ENCODE results near the gene SPPL3. TPM values are rescaled to one million over a fixed set of nuclear protein-coding genes. Genes with fewer than 3 reads are reported as not detected.

Gene SPPL3
- polyA plus RNA-seq, 1 of the 3 experiments (the other 2 are of a cell fraction), result 18.8 TPM

DNA sequence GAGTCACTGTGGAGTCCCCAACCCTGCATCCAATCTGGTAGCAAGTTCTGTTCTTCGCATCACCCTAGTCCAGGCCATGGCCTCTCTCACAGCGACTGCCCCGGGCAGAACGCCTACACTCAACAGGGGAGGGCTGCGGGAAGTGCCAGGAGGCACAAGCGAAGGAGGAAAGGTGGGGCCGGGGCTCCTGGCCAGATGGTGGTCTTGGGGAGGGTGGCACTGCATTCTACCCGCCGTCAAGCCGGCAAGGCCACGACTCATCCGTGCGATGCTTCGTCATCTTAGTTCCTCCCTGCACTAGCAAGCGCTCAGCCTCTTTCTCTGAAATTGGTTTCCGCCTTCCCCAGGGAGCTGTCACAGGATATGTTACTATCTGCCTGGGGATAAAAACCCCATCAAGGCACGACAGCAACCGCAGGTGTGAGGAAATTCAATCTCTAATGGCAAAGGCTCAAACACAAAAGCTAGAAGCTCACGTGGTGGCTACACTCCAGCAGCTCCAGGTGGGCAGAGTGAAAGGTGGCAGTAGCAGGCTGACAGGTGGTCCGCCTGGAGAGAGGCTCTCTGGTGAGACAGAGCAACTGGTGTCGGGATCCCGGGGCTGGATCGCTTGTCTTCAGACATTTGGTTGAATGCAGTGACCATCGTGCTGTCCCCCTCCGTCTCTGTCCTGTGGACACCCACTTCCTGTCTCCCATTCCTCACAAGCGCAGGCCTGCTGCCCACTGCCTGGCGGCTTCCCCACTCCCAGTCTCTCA is 144.4 kb downstream of the SPPL3 start:
- no peak overlapping the region for H3K4me2 ChIP-seq
- WGBS (ENCODE audit: low lambda C conversion rate), result 91% methylated on average over 25 of the region's 27 CpGs
- 0 out of 2 replicates have a peak, but pooled peaks cover 2% of the 10 kb centered on the region for H3K9me3 ChIP-seq
- H3K27me3 ChIP-seq (ENCODE audit: insufficient read depth), result no peaks in the 10 kb centered on the region
- peaks cover 5 to 36% of the 10 kb centered on the region in 2 experiments for H3K36me3 ChIP-seq (replicated peaks in 1 of 2; ENCODE audit: control insufficient read depth in 1 of 2, insufficient read depth in 2 of 2, low read length in 1 of 2)
- ChIA-PET POLR2A (no interaction called here), CTCF (interaction anchor here (0.8 to 1.5 kb wide), 2 partner anchors 110 to 212 kb away, joined by 3 read pairs; no protein-coding TSS in a partner anchor)
- no peak for DNase-seq
- H3F3A ChIP-seq (replicated peaks; ENCODE audit: insufficient read depth), result no peaks in the 10 kb centered on the region
- TF ChIP-seq RAD21 (IDR thresholded peaks at IDR 0.05; ENCODE audit: low read length) (no peak), TEAD4 (IDR thresholded peaks at IDR 0.05; ENCODE audit: borderline replicate concordance, insufficient read depth) (no peak), ELF1 (IDR thresholded peaks at IDR 0.05) (no peak), POLR2AphosphoS5 (IDR thresholded peaks at IDR 0.05; ENCODE audit: low read depth, low read length) (no peak)
- H3K9ac ChIP-seq, result no peak overlapping the region
- no peaks in the 10 kb centered on the region for H3K9me2 ChIP-seq
- H3K79me2 ChIP-seq (ENCODE audit: insufficient read depth), result no peaks in the 10 kb centered on the region
- H3K27ac ChIP-seq (ENCODE audit: low read depth in 2 of 2, low read length in 1 of 2), result no peak overlapping the region
- H4K20me1 ChIP-seq (ENCODE audit: insufficient read depth), result no peaks in the 10 kb centered on the region
- H3K4me1 ChIP-seq (ENCODE audit: control insufficient read depth in 1 of 2, insufficient read depth in 2 of 2, low read depth in 1 of 2, low read length in 1 of 2), result peaks cover 0 to 12% of the 10 kb centered on the region in 2 experiments; a peak in 1 of 4 replicates
- no peak overlapping the region for H3K4me3 ChIP-seq (ENCODE audit: low read depth in 2 of 2, low read length in 1 of 2)
- H2AFZ ChIP-seq (ENCODE audit: low read depth), result no peak overlapping the region

DNA sequence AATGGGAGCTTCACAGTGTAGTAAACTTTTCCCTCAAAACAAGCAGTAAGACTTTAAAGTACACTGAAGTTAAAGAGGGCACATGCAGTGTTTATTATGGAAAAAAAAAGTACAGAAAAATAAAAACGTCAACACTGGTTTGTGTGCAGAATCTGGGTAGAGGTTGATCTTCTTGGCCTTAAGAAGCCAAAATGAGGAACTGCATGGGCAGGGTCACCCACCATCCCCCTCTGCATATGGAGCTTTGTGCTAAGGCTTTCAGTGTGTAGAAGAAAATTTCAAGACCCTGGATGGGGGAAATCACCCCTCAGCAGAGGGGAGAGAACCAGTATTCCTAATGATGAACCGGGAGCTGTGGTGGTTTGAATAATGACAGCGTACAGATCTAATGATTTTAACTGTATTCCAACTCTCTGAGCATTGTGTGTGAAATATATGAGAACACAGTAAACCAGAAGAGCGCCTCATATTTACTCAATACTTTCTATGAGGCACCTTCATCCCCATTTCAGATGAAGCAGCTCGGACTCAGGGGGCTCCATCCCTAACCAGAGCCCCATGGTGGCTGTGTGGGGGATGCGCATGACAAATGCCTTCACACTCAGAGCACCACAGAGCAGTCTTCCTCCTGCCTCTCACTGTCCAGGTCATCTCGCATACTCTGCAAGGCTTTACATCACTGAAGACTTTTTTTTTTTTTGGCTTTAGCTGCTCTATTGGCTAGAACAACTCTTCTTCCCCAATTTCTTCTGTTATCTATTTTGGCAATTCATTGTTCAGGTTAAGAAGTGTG is 145.2 kb downstream of the SPPL3 start:
- no peak overlapping the region for H3K27ac ChIP-seq (ENCODE audit: low read depth in 2 of 2, low read length in 1 of 2)
- H3F3A ChIP-seq (replicated peaks; ENCODE audit: insufficient read depth), result no peaks in the 10 kb centered on the region
- H3K9ac ChIP-seq, result no peak overlapping the region
- no peaks in the 10 kb centered on the region for H3K27me3 ChIP-seq (ENCODE audit: insufficient read depth)
- POLR2A ChIA-PET, result no interaction called here
- CTCF ChIA-PET, result interaction anchor here (0.8 to 1.5 kb wide), 2 partner anchors 110 to 212 kb away, joined by 3 read pairs; no protein-coding TSS in a partner anchor
- H3K36me3 ChIP-seq (replicated peaks in 1 of 2; ENCODE audit: control insufficient read depth in 1 of 2, insufficient read depth in 2 of 2, low read length in 1 of 2), result peaks cover 0 to 29% of the 10 kb centered on the region in 2 experiments
- H3K4me2 ChIP-seq, result no peak overlapping the region
- H3K79me2 ChIP-seq (ENCODE audit: insufficient read depth), result no peaks in the 10 kb centered on the region
- no peak for DNase-seq
- WGBS (ENCODE audit: low lambda C conversion rate), result 91% methylated on average over 7 of the region's 7 CpGs
- no peaks in the 10 kb centered on the region for H4K20me1 ChIP-seq (ENCODE audit: insufficient read depth)
- H2AFZ ChIP-seq (ENCODE audit: low read depth), result no peak overlapping the region
- H3K9me3 ChIP-seq, result 0 out of 2 replicates have a peak, but pooled peaks cover 3% of the 10 kb centered on the region
- H3K4me3 ChIP-seq (ENCODE audit: low read depth in 2 of 2, low read length in 1 of 2), result no peak overlapping the region
- H3K9me2 ChIP-seq, result no peaks in the 10 kb centered on the region
- H3K4me1 ChIP-seq (ENCODE audit: control insufficient read depth in 1 of 2, insufficient read depth in 2 of 2, low read depth in 1 of 2, low read length in 1 of 2), result peaks cover 0 to 12% of the 10 kb centered on the region in 2 experiments; a peak in 1 of 4 replicates
- TF ChIP-seq SIN3A (IDR thresholded peaks at IDR 0.05; ENCODE audit: borderline replicate concordance, low read depth, low read length), result no peak

- Histone ChIP-seq H4K20me1 (ENCODE audit: insufficient read depth) (no peaks in the 10 kb centered on the region), H3K9me2 (no peaks in the 10 kb centered on the region), H3K9ac (no peak overlapping the region), H3K27ac (ENCODE audit: low read depth in 2 of 2, low read length in 1 of 2) (no peak overlapping the region), H3F3A (replicated peaks; ENCODE audit: insufficient read depth) (no peaks in the 10 kb centered on the region), H2AFZ (ENCODE audit: low read depth) (no peak overlapping the region), H3K27me3 (ENCODE audit: insufficient read depth) (no peaks in the 10 kb centered on the region), H3K36me3 (replicated peaks in 1 of 2; ENCODE audit: control insufficient read depth in 1 of 2, insufficient read depth in 2 of 2, low read length in 1 of 2) (peaks cover 0 to 19% of the 10 kb centered on the region in 2 experiments), H3K4me1 (ENCODE audit: control insufficient read depth in 1 of 2, insufficient read depth in 2 of 2, low read depth in 1 of 2, low read length in 1 of 2) (peaks cover 0 to 12% of the 10 kb centered on the region in 2 experiments; a peak in 1 of 4 replicates), H3K4me2 (no peak overlapping the region), H3K79me2 (ENCODE audit: insufficient read depth) (no peaks in the 10 kb centered on the region), H3K4me3 (ENCODE audit: low read depth in 2 of 2, low read length in 1 of 2) (no peak overlapping the region), H3K9me3 (0 out of 2 replicates have a peak, but pooled peaks cover 3% of the 10 kb centered on the region)
- WGBS (ENCODE audit: low lambda C conversion rate), result 78% methylated on average over 6 of the region's 6 CpGs
- POLR2A ChIA-PET, result no interaction called here
- CTCF ChIA-PET, result interaction anchor here (1.3 to 1.7 kb wide), 3 partner anchors 18 to 214 kb away, joined by 3 to 5 read pairs (median 3); no protein-coding TSS in a partner anchor
- DNase-seq, result no peak
- TF ChIP-seq, protein P1, sequence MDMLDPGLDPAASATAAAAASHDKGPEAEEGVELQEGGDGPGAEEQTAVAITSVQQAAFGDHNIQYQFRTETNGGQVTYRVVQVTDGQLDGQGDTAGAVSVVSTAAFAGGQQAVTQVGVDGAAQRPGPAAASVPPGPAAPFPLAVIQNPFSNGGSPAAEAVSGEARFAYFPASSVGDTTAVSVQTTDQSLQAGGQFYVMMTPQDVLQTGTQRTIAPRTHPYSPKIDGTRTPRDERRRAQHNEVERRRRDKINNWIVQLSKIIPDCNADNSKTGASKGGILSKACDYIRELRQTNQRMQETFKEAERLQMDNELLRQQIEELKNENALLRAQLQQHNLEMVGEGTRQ (IDR thresholded peaks at IDR 0.05; ENCODE audit: borderline replicate concordance, low read depth, low read length), result no peak
- TF ChIP-seq MXI1 (IDR thresholded peaks at IDR 0.05; ENCODE audit: low read depth, low read length), result no peak
- no peak for TF ChIP-seq RAD21 (IDR thresholded peaks at IDR 0.05; ENCODE audit: low read length)
- TF ChIP-seq EP300 (IDR thresholded peaks at IDR 0.05; ENCODE audit: borderline replicate concordance in 1 of 2, low read depth in 1 of 2, low read length in 1 of 2), result no peak
- TF ChIP-seq RCOR1 (IDR thresholded peaks at IDR 0.05; ENCODE audit: low read length), result no peak
- no peak for TF ChIP-seq JUND (IDR thresholded peaks at IDR 0.05)
- TF ChIP-seq GABPA (IDR thresholded peaks at IDR 0.05; ENCODE audit: low read depth), result no peak
- TF ChIP-seq ELF1 (IDR thresholded peaks at IDR 0.05), result no peak
- TF ChIP-seq EZH2phosphoT487 (IDR thresholded peaks at IDR 0.05; ENCODE audit: borderline replicate concordance, low read depth), result no peak
- no peak for TF ChIP-seq CHD2 (IDR thresholded peaks at IDR 0.05; ENCODE audit: low read length, partially characterized antibody)
- TF ChIP-seq, protein P2, sequence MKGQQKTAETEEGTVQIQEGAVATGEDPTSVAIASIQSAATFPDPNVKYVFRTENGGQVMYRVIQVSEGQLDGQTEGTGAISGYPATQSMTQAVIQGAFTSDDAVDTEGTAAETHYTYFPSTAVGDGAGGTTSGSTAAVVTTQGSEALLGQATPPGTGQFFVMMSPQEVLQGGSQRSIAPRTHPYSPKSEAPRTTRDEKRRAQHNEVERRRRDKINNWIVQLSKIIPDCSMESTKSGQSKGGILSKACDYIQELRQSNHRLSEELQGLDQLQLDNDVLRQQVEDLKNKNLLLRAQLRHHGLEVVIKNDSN (IDR thresholded peaks at IDR 0.05; ENCODE audit: borderline replicate concordance, low read depth), result no peak
- TF ChIP-seq FOXJ3 (CRISPR knock-in tag; IDR thresholded peaks at IDR 0.05), result no peak
- TF ChIP-seq POLR2AphosphoS5 (IDR thresholded peaks at IDR 0.05; ENCODE audit: low read depth, low read length), result no peak
- TF ChIP-seq TAF1 (IDR thresholded peaks at IDR 0.05; ENCODE audit: borderline replicate concordance, low read depth, low read length), result no peak
These were observed 146.2 kb downstream of the SPPL3 start for GRCh38 chr12:120757949-120758348.
